Ovary (tissue), 9 donors: ENCODE results near the gene CST11. TPM values are rescaled to one million over a fixed set of nuclear protein-coding genes. Genes with fewer than 3 reads are reported as not detected.

Experiments
- DNase-seq, 5 donors: peaks; one replicate each; pipeline ENCODE4 v3.0.0-alpha.2; 2019 to 2020
- H3K27ac ChIP-seq, 2 donors: fragments of 200-600 bp; one replicate each; pipeline versions ENCODE4 v1.5.1 to v1.8.0; 2019 to 2022
- H3K27me3 ChIP-seq: fragments of 200-600 bp; one replicate; pipeline ENCODE4 v1.8.0; 2022
- H3K36me3 ChIP-seq: fragments of 200-600 bp; sonication (generic); one replicate; pipeline ENCODE4 v1.5.1; 2019
- H3K4me1 ChIP-seq: one replicate; pipeline ENCODE4 v1.8.1; 2013; ENCODE audit warnings: mild to moderate bottlenecking, moderate library complexity; ENCODE audit not compliant: insufficient read depth
- H3K4me3 ChIP-seq: fragments of 200-600 bp; sonication (generic); one replicate; pipeline ENCODE4 v1.5.1; 2017
- H3K9me3 ChIP-seq, 2 donors: fragments of 200-600 bp in 1 of 2; sonication (generic) in 1 of 2; one replicate each; pipeline versions ENCODE4 v1.5.1 to v1.8.1; 2013 to 2019; ENCODE audit warnings: mild to moderate bottlenecking in 1 of 2, moderate library complexity in 1 of 2
- EP300 ChIP-seq: sonication (generic); formaldehyde crosslinking; IDR thresholded peaks from one replicate; pipeline ENCODE4 v1.6.1; 2017; ENCODE audit warnings: antibody characterized with exemption
- POLR2A ChIP-seq: fragments of 450-650 bp; IDR thresholded peaks from one replicate; pipeline ENCODE4 v1.6.1; 2017; ENCODE audit warnings: antibody characterized with exemption, mild to moderate bottlenecking, moderate library complexity
- WGBS, 3 donors: extraction: QIAGEN DNeasy Blood & Tissue Kit in 1 of 3; methylation state at CpG; one replicate each; pipeline versions ENCODE4 v1.1.5 to v1.1.7; 2013 to 2017; 5-methylcytosine and 5-hydroxymethylcytosine counted together
- intact Hi-C, 4 donors: fragments of 100-400 bp; cut with DNase I; formaldehyde crosslinking; loops; one replicate each; pipeline versions ENCODE4 v1.11.0 to v1.15.1; 2022 to 2023
- polyA plus RNA-seq, 2 donors: library from polyadenylated mRNA; stranded (reverse); fragments of 200-250 nt in 1 of 2; fragments of 350-450 nt in 1 of 2; fragmentation: Illumina TruSeq in 1 of 2; extraction: RNeasy Lipid Tissue Mini Kit (QIAGEN cat#74804) in 1 of 2; gene quantifications; one replicate each; pipeline ENCODE4 v1.2.3, GENCODE V29; 2013 to 2014
- total RNA-seq, 7 donors: library from RNA; depleted of rRNA in 2 of 7; stranded (reverse); fragments of >200 nt in 2 of 7; fragmentation: NEBNext Ultra II Directional in 3 of 7; extraction: Animal tissue kit (Norgen Biotek cat#: 25700) in 3 of 7; gene quantifications; one replicate each; pipeline versions ENCODE4 v1.1.0 to v1.2.4, GENCODE V29; 2016 to 2023
- TF ChIP-seq, protein P1 (sequence below), 3 donors: fragments of 450-650 bp in 2 of 3; fragments of 200-600 bp in 1 of 3; IDR thresholded peaks; one replicate each; pipeline versions ENCODE4 v1.5.1 to v1.8.0; 2016 to 2022; ENCODE audit warnings: antibody characterized with exemption in 3 of 3, mild to moderate bottlenecking in 1 of 3
- donor health status: DM: no; HTN: no; CAD: no; lungs with moderate emphysema.
- donor health status: DM: no; HTN: no; CAD: no.
- donor health status: Bipolar disorder and iron deficiency.
- donor health status: DM: yes; HTN: yes; CAD: no.
- donor health status: DM: no; HTN: no; CAD: no.
- donor health status: DM: yes; HTN: yes; CAD: no.

Gene CST11
- total and polyA plus RNA-seq, 9 donors, result not detected

DNA sequence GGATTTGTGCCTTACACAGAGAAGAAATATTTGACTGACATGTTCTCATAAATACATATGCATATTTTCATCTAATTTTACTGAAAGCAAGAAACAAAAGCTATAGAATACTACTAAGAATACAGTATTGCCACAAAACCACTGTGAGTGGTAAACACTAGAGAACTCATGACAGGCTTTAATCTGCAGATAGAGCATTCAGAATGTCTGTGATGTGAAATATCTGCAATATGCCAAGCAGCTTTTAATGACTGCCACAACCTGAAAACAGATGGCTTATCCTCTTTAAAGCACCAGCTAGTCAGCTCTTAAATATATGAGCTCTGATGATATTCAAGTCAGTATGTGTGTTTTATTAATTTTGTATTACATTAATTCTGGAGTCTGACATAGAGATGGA, 34.8 kb downstream of the CST11 start:
- TF ChIP-seq, protein P1, sequence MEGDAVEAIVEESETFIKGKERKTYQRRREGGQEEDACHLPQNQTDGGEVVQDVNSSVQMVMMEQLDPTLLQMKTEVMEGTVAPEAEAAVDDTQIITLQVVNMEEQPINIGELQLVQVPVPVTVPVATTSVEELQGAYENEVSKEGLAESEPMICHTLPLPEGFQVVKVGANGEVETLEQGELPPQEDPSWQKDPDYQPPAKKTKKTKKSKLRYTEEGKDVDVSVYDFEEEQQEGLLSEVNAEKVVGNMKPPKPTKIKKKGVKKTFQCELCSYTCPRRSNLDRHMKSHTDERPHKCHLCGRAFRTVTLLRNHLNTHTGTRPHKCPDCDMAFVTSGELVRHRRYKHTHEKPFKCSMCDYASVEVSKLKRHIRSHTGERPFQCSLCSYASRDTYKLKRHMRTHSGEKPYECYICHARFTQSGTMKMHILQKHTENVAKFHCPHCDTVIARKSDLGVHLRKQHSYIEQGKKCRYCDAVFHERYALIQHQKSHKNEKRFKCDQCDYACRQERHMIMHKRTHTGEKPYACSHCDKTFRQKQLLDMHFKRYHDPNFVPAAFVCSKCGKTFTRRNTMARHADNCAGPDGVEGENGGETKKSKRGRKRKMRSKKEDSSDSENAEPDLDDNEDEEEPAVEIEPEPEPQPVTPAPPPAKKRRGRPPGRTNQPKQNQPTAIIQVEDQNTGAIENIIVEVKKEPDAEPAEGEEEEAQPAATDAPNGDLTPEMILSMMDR (IDR thresholded peaks at IDR 0.05), result no peak
- intact Hi-C loops, result loop anchor here in 1 of 4 donors (10.0 kb wide), 1 partner anchor 63 kb away; the partner anchor contains the start of gene NXT1

DNA sequence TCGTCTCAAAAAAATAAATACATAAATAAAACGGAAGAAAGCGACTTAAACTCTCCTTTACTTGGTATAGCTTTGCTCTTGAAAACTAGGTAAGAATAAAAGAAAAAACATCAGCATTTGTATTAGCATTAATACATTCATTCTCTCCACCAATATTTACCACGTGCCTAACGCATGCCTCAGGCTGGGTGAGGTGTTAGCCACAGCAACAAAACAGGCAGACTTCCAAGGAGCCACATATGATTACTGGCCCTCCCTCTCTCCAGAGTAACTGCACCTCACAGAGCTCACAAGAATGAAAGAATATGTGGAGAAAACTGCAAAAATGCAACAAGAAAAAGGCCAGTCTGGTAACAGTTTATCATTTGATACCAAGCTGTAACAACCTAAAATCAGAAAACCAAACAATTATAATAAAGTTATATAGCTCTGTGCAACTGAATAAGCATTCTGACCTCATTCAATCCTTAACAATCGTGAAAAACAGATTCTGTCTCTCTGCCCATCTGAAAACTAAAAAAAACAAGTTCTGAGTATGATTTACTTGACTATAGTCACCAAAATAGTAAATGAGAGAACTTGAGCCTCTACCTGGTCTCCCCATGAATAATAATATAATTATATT, 36.6 kb downstream of the CST11 start:
- WGBS, 3 donors, result 21 to 39% (median 21%) methylated on average over 6 of the region's 6 CpGs
- Histone ChIP-seq H3K4me1 (peaks cover 6% of the 10 kb centered on the region), H3K36me3 (no peaks in the 10 kb centered on the region), H3K27me3 (no peaks in the 10 kb centered on the region), H3K27ac (no peak overlapping the region), H3K4me3 (no peak overlapping the region), H3K9me3 (no peaks in the 10 kb centered on the region)
- intact Hi-C loops, result loop anchor here in 1 of 4 donors (10.0 kb wide), 1 partner anchor 61 kb away; the partner anchor contains the start of gene NXT1
- no peak for DNase-seq
- TF ChIP-seq POLR2A (no peak), EP300 (no peak)
- TF ChIP-seq, protein P1 (IDR thresholded peaks at IDR 0.05), result no peak

More for the DNA sequence above, 34.8 kb downstream of the CST11 start:
- Histone ChIP-seq H3K9me3 (no peaks in the 10 kb centered on the region), H3K36me3 (no peaks in the 10 kb centered on the region), H3K4me1 (peaks cover 2% of the 10 kb centered on the region), H3K4me3 (no peak overlapping the region), H3K27me3 (no peaks in the 10 kb centered on the region), H3K27ac (no peak overlapping the region)
- DNase-seq, result no peak

DNA sequence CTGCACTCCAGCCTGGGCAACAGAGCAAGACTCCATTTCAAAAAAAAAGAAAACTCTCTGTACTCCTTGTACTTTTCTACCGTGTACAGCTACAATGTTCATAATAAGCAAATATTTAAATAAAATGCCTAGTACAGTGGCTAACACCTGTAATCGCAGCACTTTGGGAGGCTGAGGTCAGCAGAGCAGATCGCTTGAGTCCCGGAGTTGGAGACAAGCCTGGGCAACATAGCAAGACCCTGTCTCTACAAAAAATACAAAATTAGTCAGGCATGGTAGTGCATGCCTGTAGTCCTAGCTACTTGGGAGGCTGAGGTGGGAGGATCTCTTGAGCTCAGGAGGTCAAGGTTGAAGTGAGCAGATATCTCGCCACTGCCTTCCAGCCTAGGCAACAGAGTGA, 37.1 kb downstream of the CST11 start:
- no peaks in the 10 kb centered on the region for H3K9me3 ChIP-seq
- no peaks in the 10 kb centered on the region for H3K27me3 ChIP-seq
- no peaks in the 10 kb centered on the region for H3K36me3 ChIP-seq
- WGBS, 3 donors, result 50 to 63% (median 51%) methylated on average over 5 of the region's 5 CpGs
- no peak for DNase-seq
- intact Hi-C loops, result loop anchor here in 1 of 4 donors (10.0 kb wide), 1 partner anchor 61 kb away; the partner anchor contains the start of gene NXT1
- TF ChIP-seq POLR2A (no peak), EP300 (no peak)
- TF ChIP-seq, protein P1 (IDR thresholded peaks at IDR 0.05), result no peak
- no peak overlapping the region for H3K4me3 ChIP-seq
- H3K4me1 ChIP-seq, result peaks cover 6% of the 10 kb centered on the region
- no peak overlapping the region for H3K27ac ChIP-seq

DNA sequence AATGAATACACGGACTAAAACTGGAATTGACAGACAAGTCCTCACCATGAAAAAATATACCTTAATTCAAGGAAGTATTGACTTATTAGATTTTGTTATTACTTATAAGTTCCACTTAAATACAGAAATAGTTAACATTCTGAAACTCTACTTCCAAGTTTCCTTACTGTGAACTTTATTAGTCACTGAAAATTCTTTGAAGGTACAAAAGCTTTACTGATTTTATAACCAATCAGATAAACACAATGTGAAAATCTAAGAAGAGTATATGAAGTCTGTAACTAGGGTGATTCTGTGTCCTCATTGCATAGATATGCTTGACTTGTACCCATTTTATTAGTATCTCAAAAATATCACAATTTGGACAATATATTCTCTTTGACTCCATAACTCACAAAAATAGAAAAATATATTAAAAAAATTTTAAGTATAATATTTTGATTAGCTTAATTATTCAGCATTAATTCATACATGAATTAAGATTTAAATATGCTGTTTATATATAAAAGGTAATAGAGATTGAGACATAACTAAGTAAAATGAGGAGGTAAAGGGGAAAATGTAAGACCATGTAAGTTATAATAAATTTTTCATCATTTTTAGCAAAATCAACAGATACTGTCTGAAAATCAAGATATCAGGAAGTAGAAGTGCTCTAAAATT, 38.0 kb downstream of the CST11 start:
- Histone ChIP-seq H3K27ac (no peak overlapping the region), H3K9me3 (no peaks in the 10 kb centered on the region), H3K36me3 (no peaks in the 10 kb centered on the region), H3K4me1 (peaks cover 10% of the 10 kb centered on the region), H3K27me3 (no peaks in the 10 kb centered on the region), H3K4me3 (no peak overlapping the region)
- no peak for DNase-seq
- TF ChIP-seq, protein P1 (IDR thresholded peaks at IDR 0.05), result no peak
- TF ChIP-seq POLR2A, result no peak
- TF ChIP-seq EP300, result no peak
- intact Hi-C loops, result loop anchor here in 1 of 4 donors (10.0 kb wide), 1 partner anchor 60 kb away; the partner anchor contains the start of gene NXT1
- 70 to 78% (median 76%) methylated on average over 1 of the region's 1 CpG for WGBS, 3 donors
